ENCODE results near the gene SIRT2.
"Not testable (repeated sequence)": the region's sequence is repeated elsewhere in the genome, so short reads cannot be mapped to it uniquely, and the experiment has no call there.

SIRT2 gene

DNA sequence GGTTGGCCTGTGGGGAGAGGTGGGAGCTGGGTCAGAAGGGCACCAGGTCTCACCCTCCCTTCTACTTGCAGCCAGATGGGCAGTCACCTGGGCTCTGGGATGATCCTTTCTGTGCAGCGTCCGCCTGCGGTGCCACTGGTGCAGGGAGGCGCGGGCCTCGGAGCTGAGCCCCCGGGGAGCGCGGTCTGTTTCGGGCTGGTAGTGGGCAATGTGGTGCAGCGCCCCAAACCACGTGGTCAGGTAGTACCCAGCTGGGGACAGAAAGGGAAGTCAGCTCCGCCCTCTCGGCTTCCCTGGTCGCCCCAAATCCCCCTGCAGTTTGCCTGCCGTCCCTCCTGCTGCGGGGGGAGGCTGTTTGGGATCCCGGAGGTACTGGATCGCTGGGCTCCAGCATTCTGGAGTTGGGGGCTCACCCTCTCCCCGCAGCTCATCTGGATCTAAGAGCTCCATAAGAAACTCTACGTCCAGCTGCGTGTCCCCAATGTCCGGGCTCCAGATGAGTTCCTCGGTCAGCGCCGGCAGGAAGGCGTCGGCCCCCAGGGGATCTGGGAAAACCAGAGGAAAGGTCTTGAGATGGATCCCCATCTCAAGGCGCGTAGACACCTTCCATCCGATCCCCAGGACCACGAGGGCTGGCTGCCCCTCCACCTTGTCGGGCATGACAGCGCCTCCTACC, 30.1 kb downstream of the SIRT2 start:
- no peak for DNase-seq (ENCODE audit: low read depth in 2 of 3, low spot score in 2 of 3)

DNA sequence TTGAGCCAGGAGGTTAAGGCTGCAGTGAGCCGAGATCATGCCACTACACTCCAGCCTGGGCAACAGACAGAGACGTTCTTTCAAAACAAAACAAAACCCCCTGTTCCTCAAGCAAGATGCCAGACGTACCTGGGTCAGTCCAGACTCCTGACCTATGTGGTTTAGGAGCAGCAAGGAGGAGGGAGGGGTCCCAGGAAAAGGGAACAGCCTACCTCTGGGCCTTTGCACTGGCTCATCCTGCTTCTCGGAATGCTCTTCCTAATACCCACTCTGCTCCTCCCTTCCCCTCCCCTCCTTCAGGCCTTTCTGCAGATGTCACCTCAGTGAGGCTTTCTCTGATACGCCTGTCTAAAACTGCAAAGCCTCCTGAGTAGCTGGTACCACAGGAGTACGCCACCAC, 30.9 kb downstream of the SIRT2 start:
- DNase-seq (ENCODE audit: low read depth in 2 of 3, low spot score in 2 of 3): no peak

DNA sequence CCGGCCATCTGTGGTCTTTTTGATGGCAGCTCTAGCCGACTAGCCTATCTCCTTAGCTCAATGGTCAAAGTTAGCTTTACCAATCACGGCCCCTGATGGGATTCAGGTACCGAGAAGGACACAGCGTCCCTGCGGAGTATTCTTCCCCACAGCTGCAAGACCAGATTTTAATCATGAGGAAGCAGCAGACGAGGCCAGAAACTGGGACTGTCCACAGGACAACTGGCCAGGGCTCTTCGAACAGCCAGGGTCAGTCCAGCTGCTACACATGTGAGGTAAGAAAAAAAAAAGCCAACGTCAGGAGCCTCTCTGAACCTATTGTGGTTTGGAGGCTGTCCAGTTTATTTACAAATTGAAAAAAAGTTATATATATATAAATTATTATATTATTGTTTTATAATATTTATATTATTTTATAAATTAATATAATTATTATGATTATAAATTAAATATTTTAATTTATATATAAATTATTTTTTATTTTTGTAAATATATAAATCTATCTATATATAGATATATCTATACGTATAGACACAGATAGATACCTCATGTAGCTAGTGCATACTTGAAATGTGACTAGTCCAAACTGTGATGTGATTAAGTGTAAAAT, 32.1 kb downstream of the SIRT2 start:
- no peak for DNase-seq (ENCODE audit: low read depth in 2 of 3, low spot score in 2 of 3)

DNA sequence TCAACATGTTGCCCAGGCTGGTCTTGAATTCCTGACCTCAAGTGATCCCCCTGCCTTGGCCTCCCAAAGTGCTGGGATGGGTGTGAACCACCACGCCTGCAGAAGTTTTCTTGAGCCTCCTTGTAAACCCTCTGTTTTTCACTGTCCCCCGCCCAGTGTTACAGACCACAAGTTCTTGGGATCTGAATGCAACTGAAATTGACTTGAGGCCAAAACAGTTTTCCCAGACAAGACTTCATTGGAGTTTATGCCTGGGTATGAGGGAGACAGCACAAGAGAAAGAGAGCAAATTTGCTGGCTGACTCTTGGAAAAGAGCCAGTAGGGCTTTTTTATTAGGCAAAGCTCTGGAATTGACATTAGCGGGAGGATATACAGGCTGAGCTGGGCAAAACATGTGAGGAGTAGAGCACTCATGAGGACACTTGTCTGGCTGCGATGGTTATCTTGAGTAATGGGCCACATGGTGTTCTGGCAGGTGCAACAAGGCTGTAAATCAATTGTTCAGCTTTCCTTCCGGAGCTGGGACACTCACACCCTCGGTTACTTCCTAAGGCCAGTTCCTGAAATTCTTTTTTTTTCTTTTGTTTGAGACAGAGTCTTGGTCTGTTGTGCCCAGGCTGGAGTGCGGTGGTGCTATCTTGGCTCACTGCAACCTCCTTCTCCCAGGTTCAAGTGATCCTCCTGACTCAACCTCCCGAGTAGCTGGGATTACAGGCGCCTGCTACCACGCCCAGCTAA, 36.9 kb downstream of the SIRT2 start:
- no peak for DNase-seq (ENCODE audit: low read depth in 2 of 3, low spot score in 2 of 3)

DNA sequence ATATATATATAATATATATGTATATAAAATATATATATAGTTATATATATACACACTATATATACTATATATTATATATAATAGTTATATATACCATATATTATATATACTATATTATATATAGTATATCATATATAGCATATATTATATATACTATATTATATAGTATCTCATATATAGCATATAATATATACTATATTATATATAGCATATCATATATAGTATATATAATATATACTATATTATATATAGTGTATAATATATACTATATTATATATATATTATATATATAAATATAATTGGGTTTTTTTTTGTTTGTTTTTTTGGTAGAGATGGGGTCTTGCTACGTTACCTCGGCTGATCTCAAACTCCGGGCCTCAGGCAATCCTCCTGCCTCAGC, 38.0 kb downstream of the SIRT2 start:
- no peak for DNase-seq (ENCODE audit: low read depth in 2 of 3, low spot score in 2 of 3)

DNA sequence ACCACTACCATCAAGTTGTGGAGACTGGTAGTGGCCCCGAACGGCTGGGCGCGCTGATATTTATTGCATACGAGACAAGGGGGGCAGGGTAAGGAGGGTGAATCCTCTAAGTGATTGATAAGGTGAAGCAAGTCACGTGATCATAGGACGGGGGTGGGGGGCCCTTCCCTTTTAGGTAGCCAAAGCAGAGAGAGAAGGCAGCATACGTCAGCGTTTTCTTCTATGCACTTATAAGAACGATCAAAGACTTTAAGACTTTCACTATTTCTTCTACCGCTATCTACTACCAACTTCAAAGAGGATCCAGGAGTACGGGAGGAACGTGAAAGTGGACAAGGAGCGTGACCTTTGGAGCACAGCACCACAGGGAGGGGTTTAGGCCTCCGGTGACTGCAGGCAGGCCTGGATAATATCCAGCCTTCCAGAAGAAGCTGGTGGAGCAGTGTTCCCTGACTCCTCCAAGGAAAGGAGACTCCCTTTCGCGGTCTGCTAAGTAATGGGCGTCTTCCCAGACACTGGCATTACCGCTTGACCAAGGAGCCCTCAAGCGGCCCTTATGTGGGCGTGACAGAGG, 39.7 kb downstream of the SIRT2 start:
- DNase-seq (ENCODE audit: low read depth in 2 of 3, low spot score in 2 of 3): not testable (repeated sequence)

DNA sequence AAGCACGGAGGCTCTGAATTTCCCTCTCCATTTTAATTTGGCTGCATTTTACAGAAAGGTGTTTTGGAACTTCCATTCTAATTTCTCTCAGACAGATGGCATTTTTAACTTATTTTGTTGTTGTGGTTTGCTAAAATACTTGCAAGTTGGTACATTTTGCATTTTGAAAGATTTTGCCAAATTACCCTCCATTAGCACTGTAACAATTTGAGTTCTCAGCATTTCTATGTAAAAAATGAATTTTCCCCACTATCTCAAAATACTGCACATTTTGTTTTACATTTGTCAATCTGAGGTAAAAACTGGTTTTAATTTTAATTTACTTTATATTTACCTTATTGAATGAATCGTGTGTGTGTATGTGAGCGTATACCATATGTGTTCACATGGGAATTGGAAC, 42.6 kb downstream of the SIRT2 start:
- no peak for DNase-seq (ENCODE audit: low read depth in 2 of 3, low spot score in 2 of 3)

DNA sequence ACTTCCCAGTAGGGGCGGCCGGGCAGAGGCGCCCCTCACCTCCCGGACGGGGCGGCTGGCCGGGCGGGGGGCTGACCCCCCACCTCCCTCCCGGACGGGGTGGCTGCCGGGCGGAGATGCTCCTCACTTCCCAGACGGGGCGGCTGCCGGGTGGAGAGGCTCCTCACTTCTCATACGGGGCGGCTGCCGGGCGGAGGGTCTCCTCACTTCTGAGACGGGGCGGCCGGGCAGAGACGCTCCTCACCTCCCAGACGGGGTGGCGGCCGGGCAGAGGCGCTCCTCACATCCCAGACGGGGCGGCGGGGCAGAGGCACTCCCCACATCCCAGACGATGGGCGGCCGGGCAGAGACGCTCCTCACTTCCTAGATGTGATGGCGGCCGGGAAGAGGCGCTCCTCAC, 43.7 kb downstream of the SIRT2 start:
- DNase-seq (ENCODE audit: low read depth in 2 of 3, low spot score in 2 of 3): not testable (repeated sequence)

DNA sequence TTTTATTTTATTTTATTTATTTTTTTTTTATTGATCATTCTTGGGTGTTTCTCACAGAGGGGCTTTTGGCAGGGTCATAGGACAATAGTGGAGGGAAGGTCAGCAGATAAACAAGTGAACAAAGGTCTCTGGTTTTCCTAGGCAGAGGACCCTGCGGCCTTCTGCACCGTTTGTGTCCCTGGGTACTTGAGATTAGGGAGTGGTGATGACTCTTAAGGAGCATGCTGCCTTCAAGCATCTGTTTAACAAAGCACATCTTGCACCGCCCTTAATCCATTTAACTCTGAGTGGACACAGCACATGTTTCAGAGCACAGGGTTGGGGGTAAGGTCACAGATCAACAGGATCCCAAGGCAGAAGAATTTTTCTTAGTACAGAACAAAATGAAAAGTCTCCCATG, 44.5 kb downstream of the SIRT2 start:
- not testable (repeated sequence) for DNase-seq (ENCODE audit: low read depth in 2 of 3, low spot score in 2 of 3)

DNA sequence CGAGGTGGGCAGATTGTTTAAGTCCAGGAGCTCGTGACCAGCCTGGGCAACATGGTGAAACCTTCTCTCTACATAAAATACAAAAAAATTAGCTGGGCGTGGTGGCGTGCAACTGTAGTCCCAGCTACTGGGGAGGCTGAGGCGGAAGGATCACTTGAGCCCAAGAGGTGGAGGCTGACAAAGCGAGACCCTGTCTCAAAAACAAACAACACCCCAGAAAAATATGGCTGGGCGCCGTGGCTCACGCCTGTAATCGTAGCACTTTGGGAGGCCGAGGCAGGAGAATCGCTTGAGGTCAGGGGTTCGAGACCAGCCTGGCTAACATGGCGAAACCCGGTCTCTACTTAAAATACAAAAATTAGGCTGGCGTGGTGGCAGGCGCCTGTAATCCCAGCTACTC, 46.2 kb downstream of the SIRT2 start:
- DNase-seq (ENCODE audit: low read depth in 2 of 3, low spot score in 2 of 3): no peak

DNA sequence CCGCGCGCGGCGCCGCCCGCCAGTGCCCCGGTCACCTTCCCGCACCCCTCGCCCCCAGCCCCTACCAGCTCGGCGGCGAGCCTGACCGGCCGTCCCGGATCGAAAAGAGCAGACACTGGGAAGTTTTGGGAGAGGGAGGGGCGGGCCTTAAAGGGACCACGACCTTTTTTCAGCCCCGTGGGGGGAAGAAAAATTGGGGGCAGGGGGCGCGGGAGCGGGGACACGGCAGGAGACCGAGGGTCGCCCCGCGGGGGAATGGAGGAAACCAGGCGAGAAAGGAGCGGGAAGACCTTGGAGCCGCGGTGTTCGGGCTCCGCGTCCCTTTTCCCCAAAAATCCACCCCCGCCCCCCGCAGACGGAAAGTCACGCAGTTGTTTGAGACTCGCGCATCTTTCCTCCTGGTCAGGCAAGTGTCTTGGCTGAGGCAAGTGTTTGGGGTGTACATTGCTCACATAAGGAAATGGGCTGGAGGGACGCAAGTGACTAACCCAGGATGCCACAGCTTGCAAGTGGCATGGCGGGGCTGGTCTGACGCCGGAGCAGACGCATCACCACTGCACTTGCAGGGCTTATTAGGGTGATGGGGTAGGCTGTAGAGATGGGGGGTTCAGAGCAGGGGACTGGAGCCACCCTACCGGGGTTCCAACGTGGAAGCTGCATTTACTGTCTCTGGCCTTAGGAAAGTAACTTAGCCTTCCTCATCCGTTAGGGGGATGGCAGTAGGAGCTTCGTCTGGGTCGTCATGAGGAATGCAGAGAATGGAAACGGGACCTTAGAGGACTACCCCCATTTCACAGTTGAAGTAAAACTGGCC, 47.0 kb downstream of the SIRT2 start:
- DNase-seq (ENCODE audit: low read depth in 2 of 3, low spot score in 2 of 3): no peak

DNA sequence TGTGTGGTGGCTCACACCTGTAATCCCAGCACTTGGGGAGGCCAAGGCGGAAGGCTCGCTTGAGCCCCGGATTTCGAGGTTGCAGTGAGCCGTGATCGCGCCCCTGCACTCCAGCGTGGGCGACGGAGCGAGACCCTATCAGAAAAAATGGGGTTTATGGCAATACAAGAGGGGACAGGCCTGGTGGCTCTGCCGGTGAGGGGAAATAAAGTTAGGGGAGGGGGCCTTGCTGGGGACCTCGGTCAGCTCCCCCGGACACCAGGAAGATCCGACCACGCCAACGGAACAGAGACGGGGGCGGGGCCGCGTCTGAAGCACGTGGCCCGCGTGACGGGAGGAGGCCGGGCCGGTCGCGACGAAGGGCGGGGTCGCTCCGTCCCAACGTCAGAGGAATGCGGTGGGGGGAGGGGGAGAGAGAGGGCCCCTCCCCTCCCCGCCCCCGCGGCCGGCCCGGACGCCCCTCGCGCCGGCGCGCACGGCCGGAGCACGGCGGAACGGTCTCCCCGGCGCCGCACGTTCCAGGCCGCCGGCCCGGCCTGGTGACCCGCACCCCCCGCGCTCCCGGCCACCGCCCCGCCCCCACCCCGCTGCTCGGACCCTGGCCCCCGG, 47.7 kb downstream of the SIRT2 start:
- DNase-seq (ENCODE audit: low read depth in 2 of 3, low spot score in 2 of 3): peak; percentile 75 to 84 (median 80)

DNA sequence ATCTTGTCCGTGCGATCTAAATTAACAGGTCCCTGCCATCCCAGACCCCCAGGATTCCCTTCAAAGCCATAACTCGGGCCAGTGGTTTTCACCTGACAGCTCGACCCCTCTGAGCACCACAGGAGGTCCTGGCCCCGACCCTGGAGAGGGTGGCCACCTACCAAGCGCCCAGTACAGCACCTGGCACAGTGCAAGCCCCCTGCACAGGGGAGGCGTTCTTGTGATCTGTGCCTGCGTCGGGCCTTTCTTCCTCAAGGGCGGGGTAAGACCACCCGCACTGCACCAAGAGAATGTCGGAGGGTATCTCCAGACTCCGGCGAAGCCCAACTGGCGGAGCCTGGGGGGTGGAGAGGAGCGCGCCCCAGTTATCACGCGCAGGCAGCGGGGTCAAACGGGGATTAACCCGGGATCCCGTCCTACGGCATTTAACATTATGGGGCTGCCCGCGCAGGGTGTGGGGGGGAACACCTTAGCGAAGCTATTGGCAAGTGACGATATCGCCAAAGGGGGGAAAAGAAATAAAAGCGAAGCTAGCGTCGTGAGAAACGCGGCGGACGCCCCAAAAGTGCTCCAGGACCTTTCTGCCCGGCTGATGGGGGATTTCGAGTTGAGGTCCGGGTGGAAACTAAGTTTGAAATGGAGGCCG, 48.3 kb downstream of the SIRT2 start:
- no peak for DNase-seq (ENCODE audit: low read depth in 2 of 3, low spot score in 2 of 3)

DNA sequence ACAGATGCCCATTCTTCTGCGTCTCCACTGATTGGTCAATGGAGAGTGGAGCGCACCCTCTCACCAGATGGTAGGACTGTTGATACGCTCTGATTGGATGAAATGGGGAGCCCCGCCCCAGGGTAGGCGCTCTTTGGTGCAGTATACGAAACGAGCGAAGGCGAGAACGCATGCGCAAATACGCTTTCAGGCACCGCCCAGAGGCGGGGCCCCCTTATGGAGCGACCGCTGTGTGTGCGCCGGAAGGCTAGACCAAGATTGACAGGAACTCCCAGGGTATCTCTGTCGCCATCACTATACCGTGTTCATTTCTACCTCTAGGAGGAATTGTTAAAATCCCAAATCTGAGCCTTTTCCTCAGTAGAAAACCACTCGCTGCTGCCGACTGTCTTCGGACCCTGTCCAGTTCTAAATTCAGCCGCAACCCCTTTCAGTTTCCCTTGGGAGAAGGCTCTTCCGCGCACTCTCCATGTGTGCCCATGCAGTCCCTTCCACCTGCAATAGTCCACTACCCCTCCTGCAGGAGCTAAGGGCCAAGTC, 48.9 kb downstream of the SIRT2 start:
- DNase-seq (ENCODE audit: low read depth in 2 of 3, low spot score in 2 of 3): peak in 2 of 3 experiments; percentile 78 to 93

DNA sequence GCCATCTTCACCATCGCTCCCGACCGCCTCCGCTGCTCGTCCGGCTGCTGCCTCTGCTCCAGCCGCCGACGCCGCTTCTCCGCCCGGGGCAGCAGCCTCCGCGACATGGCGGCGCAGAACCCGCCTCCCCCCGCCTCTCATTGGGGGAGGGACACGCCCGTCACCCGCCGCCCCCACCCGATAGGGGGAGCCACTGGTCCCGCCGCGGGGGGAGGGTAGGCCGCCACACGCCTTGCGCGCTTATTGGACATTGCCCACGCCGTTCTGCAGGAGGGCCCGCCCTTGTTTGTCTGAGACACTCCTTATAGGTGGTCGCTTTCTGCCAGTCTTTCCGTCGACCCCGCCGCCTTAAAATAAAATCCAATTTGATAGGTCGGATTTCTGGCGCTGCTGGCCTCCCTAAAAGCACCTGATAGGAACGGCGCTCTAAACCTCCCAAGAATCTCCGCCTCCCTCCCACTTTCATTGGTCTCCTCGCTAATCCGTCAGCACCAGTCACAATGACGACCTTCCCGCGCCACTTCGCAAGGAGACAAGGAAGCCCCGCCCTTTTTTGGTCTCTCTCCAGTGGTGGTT, 49.5 kb downstream of the SIRT2 start, which contains the start of gene HNRNPL:
Gene HNRNPL (minus strand): TSS at position 127 of the 576 bp plus-strand sequence. CDS start 20 bp downstream, at position 107.
- peak; percentile 95 to 97 (median 97) for DNase-seq (ENCODE audit: low read depth in 2 of 3, low spot score in 2 of 3)

DNA sequence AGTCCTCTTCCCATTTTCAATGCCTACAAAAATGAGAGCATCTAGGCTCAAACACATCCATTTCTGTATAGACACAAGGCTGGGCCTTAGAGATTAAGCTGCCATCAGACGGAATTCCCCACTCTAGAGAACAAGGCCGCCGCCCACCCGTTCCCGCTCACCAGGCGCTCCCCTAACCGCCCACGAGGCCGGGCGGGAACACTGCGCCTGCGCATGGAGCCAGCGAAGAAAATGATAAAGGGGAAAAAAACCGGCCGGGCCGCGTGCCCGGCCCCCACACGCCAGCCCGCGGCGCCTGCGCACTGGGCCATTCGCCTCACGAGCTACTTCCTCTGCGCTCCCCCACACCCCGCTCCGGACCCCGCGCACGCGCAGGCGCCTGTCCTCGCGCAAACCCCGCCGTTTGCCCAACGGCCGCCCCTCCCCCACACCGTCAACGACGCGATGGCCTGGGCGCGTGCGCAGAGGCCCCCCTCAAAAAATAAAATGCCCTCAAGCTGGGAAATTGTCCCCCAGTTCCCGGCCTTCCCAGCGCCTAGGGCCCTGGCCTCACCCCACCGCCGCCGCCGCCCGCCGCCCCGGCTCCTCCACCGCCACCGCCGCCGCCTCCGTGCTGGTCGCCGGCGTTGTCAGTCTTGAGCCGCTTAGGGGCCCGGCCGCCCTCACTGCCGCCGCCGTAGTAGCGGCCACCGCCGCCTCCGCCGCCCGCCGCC, 50.1 kb downstream of the SIRT2 start:
- DNase-seq (ENCODE audit: low read depth in 2 of 3, low spot score in 2 of 3): peak; percentile 98 to 100 (median 99)

DNA sequence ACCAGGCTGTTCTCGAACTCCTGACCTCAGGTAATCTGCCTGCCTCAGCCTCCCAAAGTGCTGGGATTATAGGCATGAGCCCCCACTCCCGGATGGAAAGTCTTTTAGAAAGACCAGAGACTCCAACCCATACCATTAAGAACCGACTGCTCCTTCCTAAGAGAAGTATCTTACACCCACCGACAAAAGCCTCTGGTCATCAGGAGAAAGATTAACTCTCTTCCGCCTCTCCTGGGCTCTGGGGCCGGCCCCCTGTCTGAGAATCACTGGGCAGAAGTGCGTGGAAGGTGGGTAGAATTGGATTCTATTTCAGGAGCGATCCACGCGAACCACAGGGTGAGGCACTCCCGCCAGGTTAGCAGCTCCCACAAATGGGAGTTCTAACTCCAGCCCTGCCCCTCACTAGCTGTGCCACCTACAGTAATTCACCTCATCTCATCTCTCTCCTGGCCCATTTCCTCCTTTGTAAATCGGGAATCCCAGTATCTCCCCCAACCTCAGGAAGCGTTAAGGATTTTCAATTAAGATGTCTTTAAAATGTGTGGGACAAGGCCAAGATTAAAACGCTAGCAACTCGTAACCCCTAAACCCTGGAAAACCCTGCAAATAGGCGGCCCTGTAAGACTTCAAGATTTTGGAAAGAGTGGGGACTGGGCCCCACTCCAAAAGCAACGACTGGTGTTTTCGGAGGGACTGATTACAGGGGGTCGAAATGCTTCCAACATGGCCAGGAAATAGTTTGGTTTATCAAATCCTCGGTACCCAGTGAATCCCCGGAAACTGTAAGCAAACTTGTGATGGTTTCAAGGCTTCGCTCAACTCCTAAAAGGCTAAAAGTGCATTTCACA, 50.9 kb downstream of the SIRT2 start:
- no peak for DNase-seq (ENCODE audit: low read depth in 2 of 3, low spot score in 2 of 3)

DNA sequence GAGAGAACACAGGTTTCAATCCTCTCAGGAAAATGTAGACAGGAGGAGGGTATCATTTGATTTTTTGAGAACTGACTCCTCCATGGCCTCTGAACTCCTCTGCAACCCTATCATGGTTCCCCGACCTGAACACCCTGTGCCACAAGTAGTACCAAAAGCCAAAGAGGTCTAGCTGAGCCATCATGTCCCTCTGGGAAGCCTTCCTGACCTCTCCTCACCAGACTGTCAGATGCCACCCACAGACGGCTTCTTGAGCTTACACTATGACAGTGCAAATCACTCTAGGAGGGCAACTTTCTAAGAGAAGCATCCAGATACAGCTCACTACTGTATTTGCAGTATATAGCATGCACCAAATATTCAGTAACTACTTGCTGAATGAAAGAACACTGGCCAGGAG, 53.3 kb downstream of the SIRT2 start:
- no peak for DNase-seq (ENCODE audit: low read depth in 2 of 3, low spot score in 2 of 3)
